DOHH2 (cell line): Measurements from ENCODE around the gene SCUBE1.

Experiments
- H3F3A ChIP-seq: fragments of 200-600 bp; sonication (generic), shearing (Covaris generic); 2 replicates; pipeline ENCODE4 v1.6.0; 2016; ENCODE audit warnings: antibody characterized with exemption, mild to moderate bottlenecking; ENCODE audit not compliant: control insufficient read depth, insufficient read depth
- H3K27ac ChIP-seq: fragments of 200-600 bp; sonication (generic); 2 replicates; pipeline ENCODE4 v1.5.1; 2014; ENCODE audit warnings: low read depth, mild to moderate bottlenecking, low read length, moderate library complexity
- H3K27me3 ChIP-seq: fragments of 200-600 bp; sonication (generic); 2 replicates; pipeline ENCODE4 v1.6.1; 2014; ENCODE audit warnings: mild to moderate bottlenecking, low read length, mixed read lengths; ENCODE audit not compliant: control insufficient read depth
- H3K36me3 ChIP-seq: fragments of 200-600 bp; sonication (generic); 2 replicates; pipeline ENCODE4 v1.6.1; 2014; ENCODE audit warnings: mild to moderate bottlenecking, low read length, moderate library complexity, mixed read lengths; ENCODE audit not compliant: control insufficient read depth
- H3K4me1 ChIP-seq: fragments of 200-600 bp; sonication (generic); 2 replicates; pipeline ENCODE4 v1.6.1; 2014; ENCODE audit warnings: mild to moderate bottlenecking, low read length, mixed read lengths; ENCODE audit not compliant: control insufficient read depth
- H3K4me2 ChIP-seq: fragments of 200-600 bp; sonication (generic); 2 replicates; pipeline ENCODE4 v1.6.0; 2014; ENCODE audit warnings: mild to moderate bottlenecking, low read length, moderate library complexity
- H3K4me3 ChIP-seq: fragments of 200-600 bp; sonication (generic); 2 replicates; pipeline ENCODE4 v1.5.1; 2014; ENCODE audit warnings: mild to moderate bottlenecking, low read length, mixed read lengths
- H3K79me2 ChIP-seq: fragments of 200-600 bp; sonication (generic); 2 replicates; pipeline ENCODE4 v1.6.1; 2014; ENCODE audit warnings: mild to moderate bottlenecking, low read length, mixed read lengths; ENCODE audit not compliant: control insufficient read depth
- H3K9me2 ChIP-seq: fragments of 200-600 bp; sonication (generic); replicated peaks from 2 replicates; pipeline ENCODE4 v1.6.1; 2014; ENCODE audit warnings: mild to moderate bottlenecking, low read length, mixed read lengths; ENCODE audit not compliant: control insufficient read depth
- H3K9me3 ChIP-seq: fragments of 200-600 bp; sonication (generic); 2 replicates; pipeline ENCODE4 v1.6.1; 2014; ENCODE audit warnings: antibody characterized with exemption, low read length, mixed read lengths; ENCODE audit not compliant: control insufficient read depth, insufficient read depth
- H4K20me1 ChIP-seq: fragments of 200-600 bp; sonication (generic); 2 replicates; pipeline ENCODE4 v1.6.0; 2014; ENCODE audit warnings: low read depth, mild to moderate bottlenecking, antibody characterized with exemption, low read length, moderate library complexity; ENCODE audit not compliant: control insufficient read depth, insufficient read depth
- EZH2phosphoT487 ChIP-seq: fragments of 200-600 bp; sonication (generic); IDR thresholded peaks from 2 replicates; pipeline ENCODE4 v1.6.1; 2017; ENCODE audit warnings: borderline replicate concordance, mild to moderate bottlenecking, antibody characterized with exemption, low read length, moderate library complexity, mixed read lengths
- TF ChIP-seq, protein P1 (sequence below): fragments of 200-600 bp; sonication (generic); IDR thresholded peaks from one replicate; pipeline ENCODE4 v1.5.1; 2014; ENCODE audit warnings: antibody characterized with exemption, mild to moderate bottlenecking, low read depth, low read length; ENCODE audit not compliant: poor library complexity, severe bottlenecking

SCUBE1 gene

DNA sequence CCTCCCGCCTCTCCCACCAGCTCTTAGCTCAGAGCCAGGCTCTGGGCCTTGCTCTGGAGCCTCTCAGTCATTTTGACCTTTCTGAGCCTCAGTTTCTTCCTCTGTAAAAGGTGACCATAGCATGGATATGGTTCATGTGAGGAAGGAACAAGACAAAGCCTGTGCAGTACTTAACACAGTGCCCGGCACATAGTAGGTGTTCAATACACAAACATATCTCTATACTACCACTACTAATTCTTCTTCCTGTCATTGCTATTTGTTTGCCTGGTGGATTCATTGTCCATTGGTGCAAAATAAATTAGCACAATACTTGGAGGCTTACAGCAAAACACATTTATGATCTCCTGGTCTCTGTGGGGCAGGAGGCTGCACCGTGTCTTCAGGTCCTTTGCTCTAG is 47.0 kb upstream of the SCUBE1 start:
- H3K36me3 ChIP-seq, result no peaks in the 10 kb centered on the region
- peaks cover 2% of the 10 kb centered on the region; the same call in 1 of the 2 replicates for H3K27me3 ChIP-seq
- TF ChIP-seq EZH2phosphoT487, result no peak
- TF ChIP-seq, protein P1, sequence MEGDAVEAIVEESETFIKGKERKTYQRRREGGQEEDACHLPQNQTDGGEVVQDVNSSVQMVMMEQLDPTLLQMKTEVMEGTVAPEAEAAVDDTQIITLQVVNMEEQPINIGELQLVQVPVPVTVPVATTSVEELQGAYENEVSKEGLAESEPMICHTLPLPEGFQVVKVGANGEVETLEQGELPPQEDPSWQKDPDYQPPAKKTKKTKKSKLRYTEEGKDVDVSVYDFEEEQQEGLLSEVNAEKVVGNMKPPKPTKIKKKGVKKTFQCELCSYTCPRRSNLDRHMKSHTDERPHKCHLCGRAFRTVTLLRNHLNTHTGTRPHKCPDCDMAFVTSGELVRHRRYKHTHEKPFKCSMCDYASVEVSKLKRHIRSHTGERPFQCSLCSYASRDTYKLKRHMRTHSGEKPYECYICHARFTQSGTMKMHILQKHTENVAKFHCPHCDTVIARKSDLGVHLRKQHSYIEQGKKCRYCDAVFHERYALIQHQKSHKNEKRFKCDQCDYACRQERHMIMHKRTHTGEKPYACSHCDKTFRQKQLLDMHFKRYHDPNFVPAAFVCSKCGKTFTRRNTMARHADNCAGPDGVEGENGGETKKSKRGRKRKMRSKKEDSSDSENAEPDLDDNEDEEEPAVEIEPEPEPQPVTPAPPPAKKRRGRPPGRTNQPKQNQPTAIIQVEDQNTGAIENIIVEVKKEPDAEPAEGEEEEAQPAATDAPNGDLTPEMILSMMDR, result no peak
- no peak overlapping the region for H3K4me2 ChIP-seq
- no peaks in the 10 kb centered on the region for H3K9me2 ChIP-seq
- H4K20me1 ChIP-seq, result no peaks in the 10 kb centered on the region
- H3F3A ChIP-seq, result no peaks in the 10 kb centered on the region
- no peaks in the 10 kb centered on the region for H3K9me3 ChIP-seq
- H3K79me2 ChIP-seq, result no peaks in the 10 kb centered on the region
- no peak overlapping the region for H3K27ac ChIP-seq
- H3K4me1 ChIP-seq, result no peaks in the 10 kb centered on the region
- no peak overlapping the region for H3K4me3 ChIP-seq

DNA sequence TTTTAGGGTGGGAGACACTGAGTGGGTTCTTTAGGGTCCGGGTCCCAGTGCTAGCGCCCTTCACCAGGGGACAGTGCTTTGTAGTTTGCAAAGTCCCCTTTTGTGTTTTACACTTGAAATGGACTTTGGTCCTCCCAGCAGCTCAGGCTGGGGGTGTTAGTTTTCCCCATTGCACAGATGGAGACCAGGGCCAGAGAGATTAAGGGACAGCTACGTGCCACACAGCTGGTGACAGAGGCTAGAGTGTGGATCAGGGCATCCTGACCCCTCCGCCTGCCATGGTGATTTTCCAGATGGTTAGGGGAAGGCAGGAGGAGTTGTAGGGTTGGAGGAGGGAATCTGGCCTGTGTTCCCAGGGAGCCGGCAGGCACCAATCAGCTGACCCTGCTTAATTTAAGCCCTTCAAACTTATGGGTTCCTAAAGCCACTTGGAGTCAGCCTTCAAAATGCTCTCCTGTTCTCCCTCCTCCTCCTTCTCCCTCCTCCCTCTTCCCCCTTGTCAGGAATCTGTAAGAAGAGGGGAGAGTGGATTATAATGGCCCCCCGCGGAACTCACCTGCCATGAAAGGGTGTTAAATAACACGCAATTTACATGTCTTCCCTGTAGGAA is 46.2 kb upstream of the SCUBE1 start:
- no peak overlapping the region for H3K27ac ChIP-seq
- H3K4me2 ChIP-seq, result no peak overlapping the region
- no peaks in the 10 kb centered on the region for H3K9me3 ChIP-seq
- H3K79me2 ChIP-seq, result no peaks in the 10 kb centered on the region
- H3K4me3 ChIP-seq, result no peak overlapping the region
- no peaks in the 10 kb centered on the region for H3K9me2 ChIP-seq
- H3K27me3 ChIP-seq, result peaks cover 2% of the 10 kb centered on the region; the same call in 1 of the 2 replicates
- no peaks in the 10 kb centered on the region for H3K4me1 ChIP-seq
- TF ChIP-seq EZH2phosphoT487, result no peak
- TF ChIP-seq, protein P1, result no peak
- no peaks in the 10 kb centered on the region for H4K20me1 ChIP-seq
- H3K36me3 ChIP-seq, result no peaks in the 10 kb centered on the region
- no peaks in the 10 kb centered on the region for H3F3A ChIP-seq

DNA sequence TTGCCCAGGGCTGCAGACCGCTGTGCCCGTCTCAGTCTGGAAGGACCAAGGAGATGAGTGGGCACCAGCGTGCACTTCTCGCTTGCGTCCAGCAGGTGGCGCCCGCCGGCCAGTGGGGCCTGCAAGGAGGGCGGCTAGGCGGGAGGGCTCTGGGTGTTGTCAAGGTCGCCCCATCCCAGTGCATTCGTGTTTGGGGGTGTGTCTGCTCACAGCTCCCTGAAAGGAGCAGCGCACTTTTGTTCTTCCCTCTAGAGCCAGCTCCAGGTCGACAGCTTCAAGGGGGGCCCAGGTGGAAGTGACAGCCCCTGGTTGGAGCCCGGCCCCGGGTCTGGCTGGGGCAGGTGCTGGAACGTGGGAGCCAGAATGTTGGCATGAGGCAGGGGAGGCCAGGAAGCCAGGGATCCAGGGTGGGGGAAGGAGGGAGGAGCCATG is 45.3 kb upstream of the SCUBE1 start:
- H4K20me1 ChIP-seq, result no peaks in the 10 kb centered on the region
- no peak overlapping the region for H3K27ac ChIP-seq
- TF ChIP-seq EZH2phosphoT487, result no peak
- TF ChIP-seq, protein P1, result peak; percentile 96
- H3K27me3 ChIP-seq, result peaks cover 2% of the 10 kb centered on the region; the same call in 1 of the 2 replicates
- no peak overlapping the region for H3K4me3 ChIP-seq
- no peaks in the 10 kb centered on the region for H3K4me1 ChIP-seq
- no peaks in the 10 kb centered on the region for H3K9me2 ChIP-seq
- no peak overlapping the region for H3K4me2 ChIP-seq
- no peaks in the 10 kb centered on the region for H3K79me2 ChIP-seq
- no peaks in the 10 kb centered on the region for H3K9me3 ChIP-seq
- H3F3A ChIP-seq, result no peaks in the 10 kb centered on the region
- H3K36me3 ChIP-seq, result no peaks in the 10 kb centered on the region
